HG03565 (cell line): ENCODE measurements around the gene MAPKAP1.
A peak's percentile ranks its signal among the peaks of the same experiment; 100 is the strongest.

Experiments
- ATAC-seq: cut with Tn5 transposase; IDR thresholded peaks from one replicate; pipeline ENCODE4 v1.9.1; 2021; ENCODE audit warnings: mild to moderate bottlenecking, moderate library complexity; ENCODE audit not compliant: unreplicated experiment

Gene MAPKAP1

GRCh38 chr9:125646217-125646616 lies 60.8 kb downstream of the MAPKAP1 start:
- ATAC-seq = no peak

- ATAC-seq = no peak
Observed at GRCh38 chr9:125644819-125645507, 62.0 kb downstream of the MAPKAP1 start.

GRCh38 chr9:125642311-125642710 lies 64.7 kb downstream of the MAPKAP1 start:
- no peak for ATAC-seq

- ATAC-seq = no peak
Observed at GRCh38 chr9:125639057-125639456, 68.0 kb downstream of the MAPKAP1 start.

- no peak for ATAC-seq
Observed at GRCh38 chr9:125638239-125639045, 68.6 kb downstream of the MAPKAP1 start.

GRCh38 chr9:125637241-125637640 lies 69.8 kb downstream of the MAPKAP1 start:
- no peak for ATAC-seq

- ATAC-seq = no peak
Observed at GRCh38 chr9:125635888-125636287, 71.1 kb downstream of the MAPKAP1 start.

GRCh38 chr9:125634040-125634717 lies 72.8 kb downstream of the MAPKAP1 start:
- ATAC-seq = no peak

GRCh38 chr9:125633116-125633745 lies 73.8 kb downstream of the MAPKAP1 start:
- ATAC-seq = no peak

- peak; percentile 44 for ATAC-seq
Observed at GRCh38 chr9:125632321-125633115, 74.5 kb downstream of the MAPKAP1 start.

- ATAC-seq = no peak
Observed at GRCh38 chr9:125631391-125632085, 75.5 kb downstream of the MAPKAP1 start.

GRCh38 chr9:125630436-125630835 lies 76.6 kb downstream of the MAPKAP1 start:
- no peak for ATAC-seq

GRCh38 chr9:125629446-125629845 lies 77.6 kb downstream of the MAPKAP1 start:
- no peak for ATAC-seq

GRCh38 chr9:125626187-125626586 lies 80.8 kb downstream of the MAPKAP1 start:
- no peak for ATAC-seq

- ATAC-seq = no peak
Observed at GRCh38 chr9:125621170-125621569, 85.8 kb downstream of the MAPKAP1 start.

- ATAC-seq = no peak
Observed at GRCh38 chr9:125620216-125620615, 86.8 kb downstream of the MAPKAP1 start.

- ATAC-seq = no peak
Observed at GRCh38 chr9:125617087-125617486, 89.9 kb downstream of the MAPKAP1 start.

- ATAC-seq = no peak
Observed at GRCh38 chr9:125613141-125613540, 93.9 kb downstream of the MAPKAP1 start.

- no peak for ATAC-seq
Observed at GRCh38 chr9:125612616-125613015, 94.4 kb downstream of the MAPKAP1 start.
